ENCODE results near the gene CPM.

Gene CPM

DNA sequence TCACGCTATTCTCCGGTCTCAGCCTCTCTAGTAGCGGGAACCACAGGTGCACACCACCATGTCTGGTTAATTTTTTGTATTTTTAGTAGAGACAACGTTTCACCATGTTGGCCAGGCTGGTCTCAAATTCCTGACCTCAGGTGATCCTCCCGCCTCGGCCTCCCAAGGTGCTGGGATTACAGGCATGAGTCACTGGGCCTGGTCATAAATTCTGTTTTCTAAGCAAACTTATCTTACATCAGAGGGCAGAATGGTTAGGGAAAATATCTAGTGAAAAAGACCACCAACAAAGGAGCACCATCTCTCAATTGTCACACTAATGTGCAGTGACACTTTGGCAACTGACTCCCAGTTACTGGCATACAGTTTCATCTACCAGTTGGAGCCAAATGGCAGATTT is 2.8 kb downstream of the CPM start:
- Histone ChIP-seq H3K36me3 (ENCODE audit: insufficient read depth, low read length) (no peaks in the 10 kb centered on the region), H3K9ac (ENCODE audit: low read depth, low read length) (no peak overlapping the region), H3K9me3 (ENCODE audit: insufficient read depth, low read depth, low read length) (no peaks in the 10 kb centered on the region), H3K27ac (ENCODE audit: low read depth, low read length) (no peak overlapping the region), H3K4me3 (ENCODE audit: low read length) (no peak overlapping the region), H3K27me3 (ENCODE audit: insufficient read depth, low read length) (peaks cover 43% of the 10 kb centered on the region), H3K4me1 (ENCODE audit: insufficient read depth, low read length) (no peaks in the 10 kb centered on the region; the same call in 1 of the 2 replicates)
- WGBS: 92% methylated on average over 6 of the region's 6 CpGs

DNA sequence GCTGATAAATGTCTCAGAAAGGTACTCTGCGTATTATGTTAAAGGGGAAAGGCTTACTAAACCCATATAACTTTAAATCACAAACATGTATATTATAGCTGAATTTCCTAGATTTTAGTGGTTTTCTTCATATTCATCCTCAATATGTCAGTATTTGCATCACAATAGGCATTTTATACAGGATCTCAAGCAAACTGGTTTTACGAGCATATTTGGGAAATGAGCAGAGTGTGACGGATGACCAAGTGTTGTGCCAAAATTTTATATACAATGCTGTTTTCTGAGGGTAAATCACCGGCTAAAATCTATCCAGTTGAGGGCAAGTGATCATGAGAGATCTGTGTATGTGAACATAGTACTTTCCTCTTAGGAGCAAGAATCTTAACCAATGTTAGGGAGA is 8.4 kb downstream of the CPM start:
- 96% methylated on average over 3 of the region's 4 CpGs for WGBS
- Histone ChIP-seq H3K27me3 (ENCODE audit: insufficient read depth, low read length) (no peaks in the 10 kb centered on the region), H3K27ac (ENCODE audit: low read depth, low read length) (no peak overlapping the region), H3K9ac (ENCODE audit: low read depth, low read length) (no peak overlapping the region), H3K4me1 (ENCODE audit: insufficient read depth, low read length) (no peaks in the 10 kb centered on the region), H3K4me3 (ENCODE audit: low read length) (no peak overlapping the region), H3K36me3 (ENCODE audit: insufficient read depth, low read length) (no peaks in the 10 kb centered on the region), H3K9me3 (ENCODE audit: insufficient read depth, low read depth, low read length) (no peaks in the 10 kb centered on the region)

DNA sequence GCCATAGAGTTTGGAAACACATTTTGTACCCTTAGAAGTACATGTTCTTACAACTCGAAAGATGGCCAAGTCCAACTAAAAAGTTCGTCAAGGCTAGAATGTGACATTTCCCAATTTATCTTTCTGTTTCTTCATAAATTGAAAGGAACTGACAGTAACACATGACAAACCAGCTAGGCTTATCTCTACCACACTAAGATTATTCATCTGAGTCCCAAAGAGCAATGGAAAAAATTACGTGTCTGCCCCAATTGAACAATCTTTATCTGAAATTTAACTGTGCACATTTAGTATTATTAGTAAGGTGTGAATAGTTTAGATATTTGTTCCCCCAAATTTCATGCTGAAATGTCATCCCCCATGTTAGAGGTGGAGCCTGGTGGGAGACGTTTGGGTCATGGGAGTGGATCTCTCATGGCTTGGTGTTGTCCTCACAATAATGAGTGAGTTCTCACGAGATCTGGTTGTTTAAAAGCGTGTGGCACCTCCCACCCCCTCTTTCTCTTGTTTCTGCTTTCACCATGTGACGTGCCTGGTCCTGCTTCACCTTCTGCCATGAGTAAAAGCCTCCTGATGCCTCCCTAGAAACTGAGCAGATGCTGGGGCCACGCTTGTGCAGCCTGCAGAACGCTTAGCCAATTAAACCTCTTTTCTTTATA is 13.3 kb downstream of the CPM start:
- Histone ChIP-seq H3K4me3 (ENCODE audit: low read length) (no peak overlapping the region), H3K36me3 (ENCODE audit: insufficient read depth, low read length) (no peaks in the 10 kb centered on the region), H3K27me3 (ENCODE audit: insufficient read depth, low read length) (no peaks in the 10 kb centered on the region), H3K27ac (ENCODE audit: low read depth, low read length) (no peak overlapping the region), H3K9me3 (ENCODE audit: insufficient read depth, low read depth, low read length) (no peaks in the 10 kb centered on the region), H3K9ac (ENCODE audit: low read depth, low read length) (no peak overlapping the region), H3K4me1 (ENCODE audit: insufficient read depth, low read length) (no peaks in the 10 kb centered on the region)
- 91% methylated on average over 9 of the region's 9 CpGs for WGBS

DNA sequence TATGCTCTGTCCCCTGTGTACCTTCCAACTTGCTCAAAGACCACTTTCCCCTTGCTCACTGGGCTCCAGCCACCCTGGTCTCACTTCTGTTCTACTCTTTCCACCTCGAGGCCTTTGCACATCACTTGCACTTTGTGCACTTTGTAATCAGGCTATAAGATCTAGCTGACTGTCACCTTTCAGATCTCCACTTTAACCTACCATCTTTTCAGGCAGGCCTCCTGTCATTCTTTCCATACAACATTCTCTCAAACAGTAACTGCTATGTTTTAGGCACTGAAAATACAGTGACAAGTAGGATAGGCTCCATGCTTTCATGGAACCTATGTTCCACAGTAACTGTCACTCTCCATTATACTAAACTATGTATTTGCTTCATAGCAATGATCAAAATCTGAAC is 14.0 kb downstream of the CPM start:
- Histone ChIP-seq H3K4me3 (ENCODE audit: low read length) (no peak overlapping the region), H3K9me3 (ENCODE audit: insufficient read depth, low read depth, low read length) (no peaks in the 10 kb centered on the region), H3K9ac (ENCODE audit: low read depth, low read length) (no peak overlapping the region), H3K27me3 (ENCODE audit: insufficient read depth, low read length) (no peaks in the 10 kb centered on the region), H3K27ac (ENCODE audit: low read depth, low read length) (no peak overlapping the region), H3K36me3 (ENCODE audit: insufficient read depth, low read length) (no peaks in the 10 kb centered on the region), H3K4me1 (ENCODE audit: insufficient read depth, low read length) (no peaks in the 10 kb centered on the region)
- WGBS: 80% methylated on average over 1 of the region's 1 CpG

DNA sequence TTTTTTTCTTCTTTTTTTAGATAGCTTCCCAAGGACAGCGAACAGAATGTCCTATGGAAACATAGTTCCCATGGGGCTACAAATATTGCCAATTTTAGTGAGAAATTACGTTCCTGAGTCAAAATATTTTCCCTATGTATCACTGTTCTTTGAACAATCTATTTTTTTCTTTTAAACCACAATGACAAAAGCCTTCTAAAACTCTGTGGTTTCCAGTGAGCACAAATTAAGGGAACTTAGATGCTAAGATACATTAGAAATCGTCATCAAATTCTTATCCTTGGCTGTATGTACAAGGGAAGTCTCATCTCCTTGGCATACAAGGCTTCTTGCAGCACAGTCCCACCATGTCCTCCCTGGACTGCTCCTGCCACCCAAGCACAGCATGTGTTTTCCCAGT is 17.9 kb downstream of the CPM start:
- Histone ChIP-seq H3K9ac (ENCODE audit: low read depth, low read length) (no peak overlapping the region), H3K9me3 (ENCODE audit: insufficient read depth, low read depth, low read length) (no peaks in the 10 kb centered on the region), H3K36me3 (ENCODE audit: insufficient read depth, low read length) (no peaks in the 10 kb centered on the region), H3K4me1 (ENCODE audit: insufficient read depth, low read length) (no peaks in the 10 kb centered on the region), H3K27me3 (ENCODE audit: insufficient read depth, low read length) (no peaks in the 10 kb centered on the region), H3K4me3 (ENCODE audit: low read length) (no peak overlapping the region), H3K27ac (ENCODE audit: low read depth, low read length) (no peak overlapping the region)
- WGBS: 90% methylated on average over 3 of the region's 3 CpGs

DNA sequence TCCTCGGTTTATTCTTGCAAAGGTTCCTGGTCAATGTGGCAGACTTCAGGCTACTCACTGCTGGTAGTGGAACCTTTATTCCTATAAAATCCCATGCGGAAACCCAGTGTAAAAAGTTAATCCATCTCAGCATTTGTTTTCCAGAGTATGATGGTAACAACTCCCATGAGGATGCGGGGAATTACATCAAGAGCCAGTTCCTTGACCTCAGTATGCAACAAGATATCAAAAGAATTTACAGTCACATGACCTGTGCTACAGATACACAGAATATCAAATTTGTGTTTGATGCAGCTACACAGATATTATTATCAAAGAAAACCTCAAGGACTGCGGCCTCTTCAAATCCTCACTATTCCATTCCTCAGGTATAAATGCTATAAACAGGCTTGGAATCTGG is 19.3 kb downstream of the CPM start:
- Histone ChIP-seq H3K27ac (ENCODE audit: low read depth, low read length) (no peak overlapping the region), H3K27me3 (ENCODE audit: insufficient read depth, low read length) (no peaks in the 10 kb centered on the region), H3K9ac (ENCODE audit: low read depth, low read length) (no peak overlapping the region), H3K4me1 (ENCODE audit: insufficient read depth, low read length) (no peaks in the 10 kb centered on the region), H3K9me3 (ENCODE audit: insufficient read depth, low read depth, low read length) (no peaks in the 10 kb centered on the region), H3K4me3 (ENCODE audit: low read length) (no peak overlapping the region), H3K36me3 (ENCODE audit: insufficient read depth, low read length) (no peaks in the 10 kb centered on the region)
- WGBS: 97% methylated on average over 3 of the region's 4 CpGs

DNA sequence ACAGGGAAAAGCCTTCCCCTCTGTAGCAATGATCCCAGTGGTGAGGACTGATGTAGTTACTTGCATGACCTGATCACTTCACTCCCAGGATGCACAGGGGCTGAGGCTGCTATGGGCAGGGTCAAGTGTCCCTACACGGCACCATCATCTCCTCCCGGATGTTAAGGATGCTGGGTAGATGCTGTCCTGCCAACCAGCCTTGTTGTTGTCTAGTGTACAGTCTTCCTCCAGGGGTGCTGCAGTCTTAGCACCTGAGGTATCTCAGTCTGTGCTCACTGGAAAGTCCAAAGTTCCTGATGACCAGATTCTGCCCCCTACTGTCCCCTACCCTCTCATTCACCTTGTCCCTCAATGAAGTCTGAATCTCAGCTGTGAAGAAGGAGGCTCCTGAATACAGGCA is 20.1 kb downstream of the CPM start:
- no peak overlapping the region for H3K9ac ChIP-seq (ENCODE audit: low read depth, low read length)
- no peaks in the 10 kb centered on the region for H3K27me3 ChIP-seq (ENCODE audit: insufficient read depth, low read length)
- no peaks in the 10 kb centered on the region for H3K4me1 ChIP-seq (ENCODE audit: insufficient read depth, low read length)
- 95% methylated on average over 2 of the region's 2 CpGs for WGBS
- no peak overlapping the region for H3K4me3 ChIP-seq (ENCODE audit: low read length)
- H3K27ac ChIP-seq (ENCODE audit: low read depth, low read length): no peak overlapping the region
- no peaks in the 10 kb centered on the region for H3K36me3 ChIP-seq (ENCODE audit: insufficient read depth, low read length)
- no peaks in the 10 kb centered on the region for H3K9me3 ChIP-seq (ENCODE audit: insufficient read depth, low read depth, low read length)

DNA sequence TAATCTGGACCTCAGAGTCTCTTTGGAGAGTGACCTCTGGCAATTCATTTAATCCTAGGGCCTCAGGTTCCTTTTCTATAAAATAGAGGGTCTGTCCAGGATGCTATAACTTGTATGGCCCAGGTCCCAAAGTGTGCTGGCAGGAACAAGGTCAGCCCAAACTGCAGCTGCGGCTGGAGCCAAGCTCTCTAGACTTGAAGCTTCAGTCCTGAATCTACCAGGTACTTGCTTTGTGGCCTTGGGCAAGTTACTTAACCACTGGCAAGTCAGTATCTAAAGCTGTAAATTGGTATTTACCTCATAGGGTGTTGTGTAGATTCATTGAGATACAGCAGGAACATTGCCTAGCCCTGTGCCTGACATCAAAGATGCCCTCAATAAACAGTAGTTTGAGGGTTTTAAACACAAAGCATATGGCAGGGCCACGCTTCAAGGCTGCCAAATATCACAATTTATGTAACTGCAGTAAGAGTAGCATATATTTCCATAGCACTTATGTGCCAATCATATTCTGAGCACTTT is 21.7 kb downstream of the CPM start:
- no peak overlapping the region for H3K27ac ChIP-seq (ENCODE audit: low read depth, low read length)
- H3K4me3 ChIP-seq (ENCODE audit: low read length): no peak overlapping the region
- no peak overlapping the region for H3K9ac ChIP-seq (ENCODE audit: low read depth, low read length)
- no peaks in the 10 kb centered on the region for H3K27me3 ChIP-seq (ENCODE audit: insufficient read depth, low read length)
- no peaks in the 10 kb centered on the region for H3K4me1 ChIP-seq (ENCODE audit: insufficient read depth, low read length)
- 88% methylated on average over 2 of the region's 2 CpGs for WGBS
- H3K9me3 ChIP-seq (ENCODE audit: insufficient read depth, low read depth, low read length): no peaks in the 10 kb centered on the region
- H3K36me3 ChIP-seq (ENCODE audit: insufficient read depth, low read length): no peaks in the 10 kb centered on the region

DNA sequence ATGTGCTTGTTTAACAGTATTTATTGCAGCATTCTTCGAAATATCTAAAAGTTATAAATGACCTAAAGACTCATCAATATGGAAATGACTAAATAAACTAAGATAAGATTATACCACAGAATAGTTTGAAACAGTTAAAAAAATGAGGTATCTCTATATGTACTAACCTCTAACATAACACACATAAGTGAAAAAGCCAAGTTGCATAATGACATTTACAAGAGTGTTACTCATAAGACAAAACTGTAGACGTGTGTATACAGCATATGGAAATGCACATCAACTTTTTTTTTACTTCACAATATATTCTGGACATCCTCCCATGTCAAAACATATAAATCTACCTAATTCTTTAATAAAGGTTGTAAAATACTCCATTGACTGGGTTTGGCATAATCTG is 22.8 kb downstream of the CPM start:
- Histone ChIP-seq H3K4me3 (ENCODE audit: low read length) (no peak overlapping the region), H3K9ac (ENCODE audit: low read depth, low read length) (no peak overlapping the region)
- WGBS: 91% methylated on average over 1 of the region's 2 CpGs

DNA sequence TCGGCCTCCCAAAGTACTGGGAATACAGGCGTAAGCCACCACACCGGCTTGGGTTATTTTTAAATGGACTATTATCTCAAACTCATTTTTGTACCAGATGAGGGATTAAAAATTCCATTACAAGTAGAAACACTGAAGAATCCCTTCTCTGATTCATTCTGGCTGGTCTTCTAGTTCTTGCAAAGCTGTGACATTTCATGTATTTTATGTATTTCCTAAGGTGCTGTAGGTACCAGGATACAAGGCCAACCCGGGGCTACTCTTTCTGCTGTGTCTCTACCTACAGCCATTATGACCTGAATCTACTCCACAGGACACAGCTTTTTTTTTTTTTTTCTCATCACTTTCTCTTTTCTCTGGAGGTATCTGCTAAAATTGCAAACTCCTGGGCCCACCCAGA is 24.9 kb downstream of the CPM start:
- 93% methylated on average over 4 of the region's 4 CpGs for WGBS
- Histone ChIP-seq H3K4me3 (ENCODE audit: low read length) (no peak overlapping the region), H3K36me3 (ENCODE audit: insufficient read depth, low read length) (no peaks in the 10 kb centered on the region), H3K9ac (ENCODE audit: low read depth, low read length) (no peak overlapping the region), H3K27ac (ENCODE audit: low read depth, low read length) (no peak overlapping the region), H3K27me3 (ENCODE audit: insufficient read depth, low read length) (no peaks in the 10 kb centered on the region), H3K4me1 (ENCODE audit: insufficient read depth, low read length) (no peaks in the 10 kb centered on the region), H3K9me3 (ENCODE audit: insufficient read depth, low read depth, low read length) (no peaks in the 10 kb centered on the region)

More for the DNA sequence above, 22.8 kb downstream of the CPM start:
- Histone ChIP-seq H3K9me3 (ENCODE audit: insufficient read depth, low read depth, low read length) (no peaks in the 10 kb centered on the region), H3K36me3 (ENCODE audit: insufficient read depth, low read length) (no peaks in the 10 kb centered on the region), H3K4me1 (ENCODE audit: insufficient read depth, low read length) (no peaks in the 10 kb centered on the region), H3K27me3 (ENCODE audit: insufficient read depth, low read length) (no peaks in the 10 kb centered on the region), H3K27ac (ENCODE audit: low read depth, low read length) (no peak overlapping the region)

DNA sequence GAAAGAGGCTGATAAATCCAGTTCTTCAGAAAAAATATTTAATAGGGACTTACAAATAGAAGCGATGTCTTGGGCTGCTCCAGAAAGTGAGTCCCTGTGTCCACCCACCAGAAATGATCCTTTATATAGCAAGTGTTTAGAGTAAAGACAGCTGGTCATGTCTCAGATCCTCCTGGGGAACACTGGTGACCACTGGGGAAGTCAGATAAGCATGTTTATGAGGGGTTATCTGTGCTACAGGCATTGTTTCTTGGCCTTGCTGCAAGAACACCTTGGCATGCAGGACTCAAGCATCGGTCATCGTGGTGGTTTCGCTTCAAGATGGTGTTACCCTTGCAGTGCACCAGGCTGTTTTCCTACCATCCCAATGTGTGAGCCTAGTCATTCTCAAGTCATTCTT is 27.2 kb downstream of the CPM start:
- Histone ChIP-seq H3K9me3 (ENCODE audit: insufficient read depth, low read depth, low read length) (no peaks in the 10 kb centered on the region), H3K36me3 (ENCODE audit: insufficient read depth, low read length) (no peaks in the 10 kb centered on the region), H3K27ac (ENCODE audit: low read depth, low read length) (no peak overlapping the region), H3K4me1 (ENCODE audit: insufficient read depth, low read length) (peaks cover 3% of the 10 kb centered on the region; the same call in 1 of the 2 replicates), H3K27me3 (ENCODE audit: insufficient read depth, low read length) (no peaks in the 10 kb centered on the region), H3K4me3 (ENCODE audit: low read length) (no peak overlapping the region), H3K9ac (ENCODE audit: low read depth, low read length) (no peak overlapping the region)
- 95% methylated on average over 4 of the region's 4 CpGs for WGBS

All from HUES64 (cell line).